NCI-H146 treated with DMSO at 0.1 percent for 48 hours (cell line): Measurements from ENCODE around the gene TPD52L1.

ENCODE experiments used
- DNase-seq: peaks from one replicate; lab custom pipeline; 2025; ENCODE audit not compliant: unreplicated experiment; lab: John Stamatoyannopoulos, UW

The TPD52L1 gene

GRCh38 chr6:125207956-125208355 is 54.4 kb downstream of the TPD52L1 start:
- DNase-seq: no peak

- no peak for DNase-seq
Observed at GRCh38 chr6:125208625-125209249, 55.2 kb downstream of the TPD52L1 start.

DNA sequence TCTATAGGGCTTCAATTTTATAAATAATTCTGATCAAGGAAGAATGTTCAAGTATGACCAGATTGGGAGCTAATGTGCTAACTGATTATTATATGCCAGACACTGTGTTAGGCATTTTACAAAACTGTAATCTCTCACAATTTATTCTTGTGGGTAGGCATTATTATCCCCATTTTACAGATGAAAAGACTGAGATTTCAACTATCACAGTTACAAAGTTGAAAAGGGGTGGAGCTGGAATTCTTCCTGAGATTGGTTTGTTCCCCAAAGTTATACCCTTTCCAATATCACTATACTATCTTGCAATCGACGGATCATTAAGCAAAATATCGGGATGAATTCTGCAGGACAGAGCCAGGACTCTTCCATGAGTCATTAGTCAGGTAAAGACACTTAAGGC is 57.1 kb downstream of the TPD52L1 start:
- no peak for DNase-seq

- DNase-seq: no peak
Observed at GRCh38 chr6:125211352-125211751, 57.8 kb downstream of the TPD52L1 start.

GRCh38 chr6:125212377-125212776 is 58.8 kb downstream of the TPD52L1 start:
- DNase-seq: no peak

- no peak for DNase-seq
Observed at GRCh38 chr6:125213939-125214338, 60.4 kb downstream of the TPD52L1 start.

- DNase-seq: no peak
Observed at GRCh38 chr6:125215252-125215819, 61.8 kb downstream of the TPD52L1 start.

- DNase-seq: no peak
Observed at GRCh38 chr6:125216015-125216414, 62.4 kb downstream of the TPD52L1 start.

DNA sequence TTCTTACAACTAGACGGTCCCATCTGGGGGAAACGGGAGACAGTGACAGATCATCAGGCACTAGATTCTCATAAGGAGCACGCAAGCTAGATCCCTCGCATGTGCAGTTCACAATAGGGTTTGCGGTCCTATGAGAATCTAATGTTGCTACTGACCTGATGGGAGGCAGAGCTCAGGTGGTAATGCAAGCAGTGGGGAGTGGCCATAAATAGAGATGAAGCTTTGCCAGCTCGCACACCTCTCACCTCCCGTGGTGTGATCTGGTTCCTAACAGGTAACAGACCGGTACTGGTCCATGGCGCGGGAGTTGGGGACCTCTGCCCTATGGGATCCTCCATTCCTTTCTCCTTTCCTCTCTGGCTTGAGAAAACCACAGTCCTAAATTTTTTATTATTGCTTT is 63.8 kb downstream of the TPD52L1 start:
- no peak for DNase-seq

GRCh38 chr6:125217992-125218391 is 64.4 kb downstream of the TPD52L1 start:
- no peak for DNase-seq

DNA sequence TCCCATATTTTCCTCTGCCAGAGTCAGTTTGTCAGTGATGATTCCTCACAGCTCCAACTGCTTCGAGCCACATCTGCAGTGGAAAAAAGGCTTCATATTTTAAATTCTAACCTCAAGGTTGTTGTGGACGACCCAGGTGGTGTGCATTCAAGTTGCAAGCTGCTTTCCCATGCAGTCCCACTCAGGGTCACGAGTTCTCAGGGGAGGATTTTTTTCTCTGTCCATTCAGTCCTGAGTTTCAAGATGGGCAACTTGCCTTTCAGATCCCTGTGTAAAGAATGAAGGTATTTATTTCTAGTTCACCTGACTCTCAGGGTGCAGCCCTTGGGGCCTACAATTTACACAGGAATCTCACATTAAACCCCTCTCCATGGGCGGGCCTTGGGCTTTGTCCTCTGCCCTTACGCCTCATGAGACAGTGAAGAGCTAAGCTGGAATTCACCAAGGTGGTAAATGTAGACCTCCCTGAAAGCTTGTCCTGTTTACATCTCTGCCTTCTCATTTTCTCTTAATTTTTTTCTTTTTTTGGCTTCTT is 65.9 kb downstream of the TPD52L1 start:
- DNase-seq: no peak

DNA sequence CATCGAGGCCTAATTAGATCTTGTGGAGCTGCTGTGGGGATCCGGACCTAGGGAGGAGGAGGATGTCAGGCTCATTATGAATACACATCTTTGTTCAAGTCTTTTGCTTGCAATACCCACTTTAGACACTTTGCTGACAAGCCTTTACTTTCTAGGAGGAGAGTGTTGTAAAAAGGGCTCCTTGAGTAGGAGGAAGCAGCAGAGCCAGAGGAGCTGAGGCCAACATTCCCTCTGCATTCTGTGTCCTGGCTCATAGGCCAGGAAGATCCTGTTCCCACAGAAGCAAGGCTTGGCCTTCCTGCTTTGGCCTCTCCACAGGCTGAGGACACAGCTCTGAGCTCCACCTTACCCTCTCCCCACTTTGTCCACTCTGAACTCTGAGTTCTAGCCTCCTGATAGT is 67.1 kb downstream of the TPD52L1 start:
- DNase-seq: no peak

- DNase-seq: no peak
Observed at GRCh38 chr6:125222531-125223455, 69.2 kb downstream of the TPD52L1 start.

DNA sequence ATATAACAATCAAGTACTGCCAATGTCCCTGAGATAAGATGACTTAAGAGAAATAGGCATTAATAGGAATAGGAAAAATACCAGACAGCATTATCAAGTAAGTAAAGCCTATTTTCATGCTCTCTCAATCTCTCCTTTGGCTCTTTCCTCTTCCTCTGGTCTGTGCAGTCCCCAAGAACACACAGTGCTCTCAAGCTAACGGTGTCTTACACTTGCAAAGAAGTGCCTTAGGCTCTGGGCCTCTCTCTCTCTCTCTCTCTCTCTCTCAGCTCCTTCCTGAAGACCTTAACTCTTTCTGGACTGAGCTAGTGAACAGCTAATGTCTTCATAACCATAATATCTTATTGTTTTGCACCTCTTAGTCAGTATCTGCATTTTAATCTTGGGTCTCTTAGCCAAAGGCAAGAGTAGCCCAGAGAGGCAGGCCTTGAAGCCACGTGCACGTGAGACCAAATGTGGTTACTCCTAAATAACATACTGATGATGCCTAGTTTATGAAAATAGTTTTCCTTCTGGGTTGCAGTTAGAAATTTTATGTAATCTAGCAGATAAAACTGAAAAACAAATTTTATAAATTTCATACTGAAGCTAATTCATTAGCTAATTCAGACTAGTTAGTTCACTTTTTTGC is 70.8 kb downstream of the TPD52L1 start:
- DNase-seq: no peak

- no peak for DNase-seq
Observed at GRCh38 chr6:125227244-125227643, 73.7 kb downstream of the TPD52L1 start.

DNA sequence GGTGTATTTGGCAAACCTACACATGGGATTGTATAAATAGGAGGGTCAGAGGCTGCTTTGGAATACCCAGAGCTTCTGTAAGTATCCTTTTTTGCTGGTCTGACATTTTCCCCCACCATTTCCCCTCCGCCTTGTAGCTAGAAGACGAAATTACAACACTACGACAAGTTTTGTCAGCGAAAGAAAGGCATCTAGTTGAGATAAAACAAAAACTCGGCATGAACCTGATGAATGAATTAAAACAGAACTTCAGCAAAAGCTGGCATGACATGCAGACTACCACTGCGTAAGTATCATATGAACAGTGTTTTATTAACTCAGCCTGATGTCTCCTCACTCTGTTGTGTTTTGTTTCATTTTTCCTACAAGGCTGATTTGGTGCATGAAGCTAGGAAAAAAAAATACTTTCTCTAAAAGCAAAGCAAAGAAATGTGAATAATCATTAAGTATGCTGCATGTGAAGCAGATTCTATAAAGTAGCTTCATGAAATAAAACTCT is 75.5 kb downstream of the TPD52L1 start:
- no peak for DNase-seq

GRCh38 chr6:125230674-125231073 is 77.1 kb downstream of the TPD52L1 start:
- no peak for DNase-seq

GRCh38 chr6:125231133-125231532 is 77.6 kb downstream of the TPD52L1 start:
- no peak for DNase-seq

DNA sequence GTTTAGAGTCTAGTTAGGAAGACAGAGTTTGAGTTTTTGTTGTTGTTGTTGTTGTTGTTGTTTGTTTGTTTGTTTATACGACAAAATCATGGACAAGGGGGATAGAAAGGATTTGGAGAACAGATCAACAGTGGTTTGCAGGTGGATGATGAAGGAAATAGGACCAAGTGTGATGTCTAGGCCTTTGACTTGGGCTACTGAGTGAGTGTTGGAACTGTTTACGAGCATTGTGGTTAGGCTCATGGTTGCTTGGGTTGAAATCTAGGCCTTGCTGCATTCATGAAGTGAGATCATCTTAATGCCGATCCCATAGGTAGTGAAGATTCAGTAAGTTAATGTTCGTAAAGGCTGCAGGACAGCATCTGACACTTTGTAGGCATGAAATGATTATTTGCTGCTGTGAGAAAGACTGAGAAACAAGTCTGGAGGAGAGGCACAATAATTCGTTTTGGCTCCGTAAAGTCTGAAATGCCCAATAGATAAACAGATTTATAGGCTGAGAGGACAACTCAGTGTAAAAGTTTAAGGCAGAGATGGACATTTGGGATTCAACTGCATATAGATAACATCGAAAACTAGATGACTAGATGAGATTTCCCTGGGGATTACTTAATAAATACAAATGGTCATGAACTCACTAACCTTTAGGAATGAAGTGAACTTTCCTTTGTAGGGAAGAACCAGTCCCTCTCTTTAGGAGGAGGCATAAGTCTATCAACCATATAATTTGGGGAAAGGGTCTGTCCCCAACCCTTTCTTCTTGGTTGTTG is 78.2 kb downstream of the TPD52L1 start:
- DNase-seq: no peak

DNA sequence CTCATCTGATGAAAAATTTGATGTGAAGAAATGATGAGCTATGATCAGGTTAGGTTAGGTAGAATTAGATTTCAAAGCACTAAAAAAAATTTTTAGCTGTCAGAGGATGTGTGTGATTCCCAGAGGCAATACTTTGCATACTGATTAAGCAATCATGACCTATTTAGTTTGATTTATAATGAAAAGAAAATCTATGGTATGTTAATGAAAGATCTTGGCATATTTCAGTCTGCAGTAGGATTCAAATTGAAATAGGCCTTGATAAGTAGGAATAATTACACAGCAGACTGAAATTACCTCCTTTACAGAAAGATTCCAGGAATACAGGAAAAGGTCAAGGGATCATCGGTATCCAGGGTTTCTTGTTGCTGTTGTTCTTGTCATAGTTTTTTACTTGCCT is 78.9 kb downstream of the TPD52L1 start:
- DNase-seq: no peak
